ENCODE results near the gene ATG2A.

ATG2A gene

DNA sequence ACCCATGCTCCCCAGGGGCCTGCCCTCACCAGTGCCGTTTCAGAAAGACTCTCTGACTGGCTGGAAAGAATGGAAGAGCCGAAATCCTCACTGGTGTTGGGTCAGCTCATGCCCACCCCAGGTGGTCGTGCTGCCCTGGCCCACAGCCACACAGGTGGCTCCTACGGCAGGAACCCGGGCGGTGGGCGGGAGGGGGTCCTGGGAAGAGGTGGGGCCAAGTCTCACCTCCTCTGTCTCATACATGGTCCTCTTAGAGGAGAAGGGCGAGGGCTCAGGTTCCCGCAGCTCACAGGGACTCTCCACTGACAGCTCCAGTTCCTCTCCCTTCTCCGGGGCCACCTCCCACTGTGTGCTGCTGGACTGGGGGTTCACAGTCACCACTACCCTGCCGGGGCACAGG is 8.2 kb downstream of the ATG2A start:
- H3K4me3 ChIP-seq (ENCODE audit: low read length), result no peak overlapping the region

DNA sequence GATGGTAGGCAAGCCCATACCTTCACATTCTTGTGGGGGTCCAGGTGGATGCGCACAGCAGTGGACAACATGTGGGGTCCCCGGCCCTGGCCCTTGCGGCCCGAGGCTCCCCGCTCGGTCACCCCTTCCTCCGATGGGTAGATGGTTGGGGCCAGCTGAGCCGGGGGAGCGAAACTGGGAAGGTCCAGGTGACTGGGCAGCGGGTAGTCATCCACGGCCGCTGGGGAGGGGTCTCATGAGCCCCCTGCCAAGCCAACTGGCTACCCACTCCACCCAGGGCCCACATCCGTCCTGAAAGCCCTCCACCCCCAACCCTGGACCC is 10.7 kb downstream of the ATG2A start:
- no peak for DNase-seq (ENCODE audit: low read depth, low spot score)
- H3K4me3 ChIP-seq (ENCODE audit: low read length), result no peak overlapping the region

More for the DNA sequence above, 8.2 kb downstream of the ATG2A start:
- no peak for DNase-seq (ENCODE audit: low read depth, low spot score)

DNA sequence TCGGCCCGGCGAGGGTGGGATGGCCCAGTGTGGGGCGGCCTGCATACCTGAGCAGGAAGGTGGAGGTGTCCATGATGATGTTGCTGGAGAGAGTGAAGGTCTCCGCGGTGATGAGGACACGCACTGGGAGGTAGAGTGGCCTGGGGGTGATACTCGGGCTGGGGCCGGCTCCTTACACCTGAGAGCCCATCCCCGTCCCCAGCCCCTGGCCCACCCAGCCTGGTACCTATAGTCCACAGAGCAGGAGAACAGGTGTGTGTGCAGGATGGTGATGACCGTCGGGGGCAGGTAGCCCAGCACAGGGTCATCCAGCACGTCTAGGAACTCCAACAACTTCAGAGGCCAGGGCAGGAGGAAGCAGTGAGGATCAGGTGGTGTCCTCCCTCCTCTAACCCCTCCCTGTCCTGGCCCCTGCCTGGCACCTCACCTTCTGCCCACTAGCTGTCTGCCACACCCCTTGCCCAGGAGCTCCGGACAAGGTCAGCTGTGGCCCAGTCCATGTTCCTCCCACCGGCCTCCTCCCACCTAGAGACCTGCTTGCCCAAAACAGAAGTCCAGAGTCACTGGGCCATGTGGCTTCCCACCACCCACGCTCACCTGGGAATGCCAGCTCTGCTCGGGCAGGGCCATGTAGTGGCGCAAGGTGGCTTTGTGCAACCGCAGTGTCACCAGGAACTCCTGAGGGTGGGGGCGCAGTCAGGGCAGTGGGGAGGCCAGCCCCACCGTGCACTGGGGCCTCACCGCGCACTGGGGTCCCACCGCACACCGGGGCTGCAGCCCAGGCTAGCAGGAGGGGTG is 11.3 kb downstream of the ATG2A start:
- H3K4me3 ChIP-seq (ENCODE audit: low read length), result no peak overlapping the region
- no peak for DNase-seq (ENCODE audit: low read depth, low spot score)

DNA sequence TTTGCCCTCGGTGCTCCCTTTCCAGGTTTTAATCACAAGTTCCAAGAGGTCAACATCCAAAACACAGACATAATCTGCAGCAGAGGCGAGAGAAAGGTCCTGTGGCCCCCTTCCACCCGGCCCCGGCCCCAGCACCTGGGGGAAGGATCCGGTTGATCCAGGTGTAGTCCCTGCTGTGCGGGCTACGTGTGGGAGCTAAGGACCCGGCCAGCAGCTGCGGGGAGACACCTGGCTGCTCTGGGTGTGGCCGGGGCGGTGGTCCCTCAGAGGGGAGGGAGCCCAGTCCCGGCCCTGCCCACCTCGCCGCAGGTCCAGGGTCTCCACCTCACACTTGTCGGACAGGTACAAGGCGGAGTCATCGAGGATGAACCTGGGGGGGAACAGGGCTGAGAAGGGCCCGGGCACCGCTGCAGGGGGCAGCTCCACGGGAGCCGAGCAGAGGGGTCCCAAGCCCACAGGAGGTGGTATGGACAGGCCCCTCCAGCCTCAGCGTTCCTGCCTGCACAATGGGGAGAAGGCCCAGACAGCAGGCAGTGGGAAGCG is 13.6 kb downstream of the ATG2A start:
- H3K4me3 ChIP-seq (ENCODE audit: low read length), result no peak overlapping the region
- DNase-seq (ENCODE audit: low read depth, low spot score), result no peak

DNA sequence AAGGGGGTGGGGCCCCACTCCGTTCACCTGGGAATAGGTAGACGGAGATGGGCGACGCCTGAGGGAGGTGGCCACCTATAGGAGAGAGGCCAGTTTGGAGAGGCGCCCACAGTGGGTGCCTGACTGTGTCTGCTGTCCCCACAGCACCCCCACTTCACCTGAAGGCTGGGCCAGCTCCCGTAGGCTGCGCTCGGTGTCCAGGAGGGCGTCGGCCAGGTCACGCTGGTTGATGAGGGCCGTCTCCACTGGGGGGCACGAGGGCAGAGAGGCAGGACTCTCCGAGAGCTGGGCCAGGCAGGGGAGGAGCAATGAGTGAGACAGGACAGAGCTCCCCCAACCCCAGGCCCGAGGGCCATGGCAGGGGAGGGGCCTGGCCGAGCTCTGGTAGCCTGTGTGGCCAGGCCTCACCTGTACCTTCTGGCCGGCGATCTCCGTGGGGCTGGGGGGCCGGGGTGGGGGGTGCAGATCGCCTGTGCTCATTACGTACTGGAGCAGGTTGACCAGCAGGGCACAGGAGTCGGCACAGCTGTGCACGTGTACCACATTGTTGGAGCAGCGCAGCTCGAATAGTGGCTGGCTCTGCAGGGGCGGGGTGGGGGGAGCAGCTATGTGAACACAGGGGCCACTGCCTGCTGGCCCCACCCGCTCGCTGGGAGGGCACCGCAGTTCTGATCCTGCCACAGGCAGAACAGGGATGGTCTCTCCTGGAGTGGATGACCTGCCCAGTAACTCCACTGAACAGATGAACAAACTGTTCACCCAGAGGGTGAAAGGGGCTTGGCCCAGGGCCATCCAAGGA is 14.7 kb downstream of the ATG2A start:
- DNase-seq (ENCODE audit: low read depth, low spot score), result no peak
- H3K4me3 ChIP-seq (ENCODE audit: low read length), result no peak overlapping the region

DNA sequence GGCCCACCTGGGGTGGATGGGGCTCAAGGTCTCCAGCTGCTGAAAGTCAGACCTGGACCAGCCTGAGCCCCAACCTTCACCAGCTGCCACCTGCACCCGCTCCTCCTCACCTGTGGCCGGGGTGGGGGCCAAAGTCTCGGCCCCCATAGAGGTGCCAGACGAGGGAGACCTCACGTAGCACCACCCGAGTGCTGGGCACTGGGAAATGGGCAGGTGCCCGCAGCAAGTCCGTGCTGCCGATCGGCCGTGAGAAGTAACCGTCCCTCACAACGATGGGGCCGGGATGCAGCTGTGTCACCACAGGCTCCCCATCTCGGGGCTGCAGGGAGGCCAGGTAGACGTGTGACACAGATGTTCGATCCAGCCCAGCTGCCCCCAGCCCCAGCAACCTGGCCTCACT is 16.2 kb downstream of the ATG2A start:
- no peak for DNase-seq (ENCODE audit: low read depth, low spot score)
- no peak overlapping the region for H3K4me3 ChIP-seq (ENCODE audit: low read length)

DNA sequence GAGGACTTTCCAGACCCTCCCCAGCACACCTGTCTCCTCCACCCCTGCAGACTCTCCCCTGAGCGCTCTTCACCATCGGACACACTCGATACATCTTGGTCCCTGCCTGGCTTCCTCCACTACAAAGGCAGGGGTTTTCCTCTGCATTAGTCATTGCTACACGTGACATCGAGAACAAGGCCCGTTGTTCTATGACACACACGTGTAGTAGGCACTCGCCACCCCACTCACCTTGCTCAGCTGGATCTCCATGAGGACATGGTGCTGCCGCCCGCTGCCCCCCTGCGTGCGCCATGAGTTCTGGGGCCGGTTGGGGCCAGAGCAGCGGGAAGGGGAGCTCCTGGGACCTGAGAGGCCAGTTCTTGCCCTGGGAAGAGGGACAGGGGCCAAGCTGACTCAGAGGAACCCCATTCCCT is 16.7 kb downstream of the ATG2A start:
- no peak overlapping the region for H3K4me3 ChIP-seq (ENCODE audit: low read length)

DNA sequence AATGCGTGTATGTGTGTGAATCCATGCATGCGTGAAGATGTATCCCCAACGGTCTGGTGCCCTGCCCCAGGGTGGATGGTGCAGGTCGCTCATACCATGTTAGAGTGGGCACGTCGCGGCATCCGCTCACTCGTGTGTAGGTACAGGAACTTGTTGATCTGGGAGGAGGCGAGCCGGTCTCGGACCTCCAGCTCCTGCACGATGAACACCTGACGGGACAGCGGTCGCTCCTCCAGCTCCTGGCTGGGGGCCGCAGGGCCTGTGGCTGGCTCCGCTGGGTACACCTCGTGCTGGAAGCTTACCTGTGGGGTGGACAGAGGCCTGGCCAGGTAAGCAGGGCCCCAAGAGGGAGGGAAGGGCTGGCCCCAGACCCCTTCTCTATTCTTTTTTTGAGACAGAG is 18.5 kb downstream of the ATG2A start:
- H3K4me3 ChIP-seq (ENCODE audit: low read length), result no peak overlapping the region
- DNase-seq (ENCODE audit: low read depth, low spot score), result no peak

More for the DNA sequence above, 16.7 kb downstream of the ATG2A start:
- no peak for DNase-seq (ENCODE audit: low read depth, low spot score)

DNA sequence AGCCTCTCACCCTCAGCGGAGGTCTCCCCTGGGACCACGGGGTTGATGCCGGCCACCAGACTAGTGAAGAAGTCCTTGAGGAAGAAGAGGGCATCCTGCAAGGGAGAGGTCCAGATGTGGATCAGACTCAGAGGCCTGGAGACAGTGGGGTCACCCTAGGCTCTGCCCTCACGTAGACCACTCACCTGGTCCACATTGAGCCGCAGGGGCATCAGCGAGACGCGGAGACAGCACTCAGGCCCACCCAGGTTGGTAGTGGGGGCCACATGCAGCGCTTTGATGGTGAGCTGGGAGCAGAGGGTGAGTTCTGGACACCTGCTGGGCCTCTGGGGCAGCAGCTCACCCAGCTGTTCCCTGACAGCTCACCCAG is 18.9 kb downstream of the ATG2A start:
- H3K4me3 ChIP-seq (ENCODE audit: low read length), result no peak overlapping the region
- no peak for DNase-seq (ENCODE audit: low read depth, low spot score)

DNA sequence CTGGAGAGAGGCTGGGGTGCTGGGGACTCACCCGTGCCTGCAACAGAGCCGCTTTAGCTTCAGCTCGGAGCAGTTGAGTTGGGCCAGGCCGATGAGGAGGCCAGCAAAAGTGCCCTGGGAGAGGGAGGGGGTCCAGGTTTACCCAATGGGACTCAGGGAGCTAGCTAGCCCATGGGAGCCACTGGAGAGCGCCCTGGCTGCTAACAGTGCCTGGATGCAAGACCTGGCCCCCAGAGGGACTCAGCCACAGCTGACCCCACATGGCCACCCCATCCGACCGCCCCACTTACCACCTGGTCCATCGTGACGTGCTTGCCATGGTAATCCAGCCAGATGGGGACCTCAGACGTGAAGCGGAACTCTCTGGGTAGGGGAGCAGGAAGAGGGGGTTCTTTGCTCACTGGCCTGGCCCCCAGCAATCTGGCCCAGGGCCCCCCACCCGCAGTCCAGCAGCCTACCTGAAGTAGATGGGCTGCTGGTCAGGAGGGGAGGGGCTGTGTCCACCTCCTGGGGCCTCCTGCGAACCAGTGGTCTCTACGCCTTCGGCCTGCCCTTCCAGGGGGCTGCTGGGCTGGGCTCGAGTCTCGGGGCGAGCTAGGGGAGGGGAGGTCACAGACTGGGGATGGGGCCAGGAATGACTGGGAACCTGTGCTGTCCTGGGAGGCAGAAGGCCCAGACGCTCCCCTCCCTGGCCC is 19.5 kb downstream of the ATG2A start:
- H3K4me3 ChIP-seq (ENCODE audit: low read length), result no peak overlapping the region
- DNase-seq (ENCODE audit: low read depth, low spot score), result no peak

DNA sequence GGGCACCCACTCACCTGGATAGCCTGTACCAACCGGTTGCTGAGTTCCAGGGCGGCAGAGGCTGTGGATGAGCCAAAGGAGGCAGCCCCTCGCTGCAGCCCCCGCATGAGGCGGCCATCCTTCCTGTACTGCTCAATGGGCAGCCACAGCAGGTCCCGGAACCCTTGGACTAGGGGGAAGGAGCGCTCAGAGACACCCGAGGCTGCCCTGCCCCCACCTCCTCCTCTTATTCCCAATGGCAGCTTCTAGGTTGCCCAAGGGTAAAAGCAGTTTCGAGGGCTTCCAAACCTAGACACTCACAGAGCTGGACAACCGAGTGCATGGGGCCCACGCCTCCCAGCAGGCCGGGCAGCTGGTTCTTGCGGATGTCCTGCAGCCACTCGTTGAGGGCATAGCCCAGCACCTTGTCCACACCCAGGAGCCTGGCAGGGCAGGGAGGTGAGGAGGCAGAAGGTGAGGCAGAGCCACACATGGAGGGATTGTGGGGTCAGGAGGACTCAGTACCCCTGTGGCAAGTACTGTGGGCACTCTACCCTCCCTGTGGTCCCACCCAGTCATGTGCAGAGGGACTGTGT is 20.5 kb downstream of the ATG2A start:
- no peak overlapping the region for H3K4me3 ChIP-seq (ENCODE audit: low read length)
- no peak for DNase-seq (ENCODE audit: low read depth, low spot score)

DNA sequence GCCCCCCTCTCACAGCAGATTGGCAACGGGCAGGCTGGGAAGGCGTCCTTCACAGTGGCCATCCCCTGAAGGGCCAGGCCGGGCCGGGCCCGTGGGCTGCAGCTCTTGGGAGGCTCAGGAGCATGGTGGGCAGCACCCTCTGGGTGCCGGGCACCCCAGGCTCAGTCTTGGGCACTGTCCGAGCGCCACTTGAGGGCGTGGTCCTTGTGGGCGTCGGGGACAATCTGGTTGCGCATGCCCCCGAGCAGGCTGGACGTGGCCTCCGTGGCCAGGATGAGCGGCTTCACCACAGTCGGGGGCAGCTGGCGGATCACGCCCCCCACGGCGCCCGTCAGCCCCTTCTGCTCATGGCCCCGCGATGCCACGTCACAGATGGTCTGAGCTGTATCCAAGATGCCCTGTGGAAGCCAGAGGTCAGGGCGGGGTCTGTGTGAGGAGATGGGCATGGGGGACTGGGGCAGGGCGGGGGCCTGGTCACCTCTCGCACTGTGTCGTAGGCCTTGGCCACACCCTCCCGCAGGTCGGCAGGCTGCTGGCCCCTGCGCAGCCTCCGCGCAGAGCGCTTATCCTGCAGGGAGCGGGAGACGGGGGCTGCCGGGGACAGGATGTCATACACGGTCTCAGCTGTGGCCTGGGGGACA is 22.1 kb downstream of the ATG2A start:
- DNase-seq (ENCODE audit: low read depth, low spot score), result no peak
- no peak overlapping the region for H3K4me3 ChIP-seq (ENCODE audit: low read length)

DNA sequence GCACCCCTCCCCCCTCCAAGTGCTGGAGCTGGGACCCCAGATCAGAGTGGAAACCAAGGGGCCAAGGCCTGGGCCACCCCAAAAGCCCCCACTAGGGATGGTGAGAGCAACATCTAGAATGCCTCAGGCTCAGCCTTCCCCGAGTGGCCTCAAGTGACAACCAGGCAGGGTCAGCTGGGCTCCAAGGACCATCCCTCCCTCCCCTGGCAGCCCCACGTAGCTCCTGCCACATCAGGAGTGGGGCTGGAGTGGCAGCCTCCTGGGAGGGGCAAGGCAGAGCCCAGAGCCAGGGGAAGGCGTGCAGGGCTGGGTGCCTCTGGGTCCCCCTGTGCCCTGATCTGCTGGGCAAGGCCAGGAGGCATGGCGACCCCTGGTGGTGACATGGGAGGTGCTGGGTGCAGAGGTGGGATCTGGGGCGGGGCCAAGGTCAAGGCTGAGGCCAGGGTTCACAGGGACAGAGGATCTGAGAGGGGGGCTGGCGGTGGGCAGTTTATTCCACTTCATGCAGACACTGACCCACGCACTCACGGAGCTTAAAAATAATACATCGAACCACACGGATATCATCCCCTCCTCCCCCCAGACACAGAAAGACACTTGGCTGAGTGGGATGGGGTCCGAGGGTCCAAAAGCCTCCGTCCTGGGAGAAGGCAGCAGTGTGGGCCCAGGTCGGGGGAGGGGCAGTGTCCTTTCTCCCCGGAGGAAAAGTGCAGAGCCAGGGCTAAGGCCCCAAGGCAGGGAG is 22.8 kb downstream of the ATG2A start:
- no peak overlapping the region for H3K4me3 ChIP-seq (ENCODE audit: low read length)
- peak; percentile 66 for DNase-seq (ENCODE audit: low read depth, low spot score)

DNA sequence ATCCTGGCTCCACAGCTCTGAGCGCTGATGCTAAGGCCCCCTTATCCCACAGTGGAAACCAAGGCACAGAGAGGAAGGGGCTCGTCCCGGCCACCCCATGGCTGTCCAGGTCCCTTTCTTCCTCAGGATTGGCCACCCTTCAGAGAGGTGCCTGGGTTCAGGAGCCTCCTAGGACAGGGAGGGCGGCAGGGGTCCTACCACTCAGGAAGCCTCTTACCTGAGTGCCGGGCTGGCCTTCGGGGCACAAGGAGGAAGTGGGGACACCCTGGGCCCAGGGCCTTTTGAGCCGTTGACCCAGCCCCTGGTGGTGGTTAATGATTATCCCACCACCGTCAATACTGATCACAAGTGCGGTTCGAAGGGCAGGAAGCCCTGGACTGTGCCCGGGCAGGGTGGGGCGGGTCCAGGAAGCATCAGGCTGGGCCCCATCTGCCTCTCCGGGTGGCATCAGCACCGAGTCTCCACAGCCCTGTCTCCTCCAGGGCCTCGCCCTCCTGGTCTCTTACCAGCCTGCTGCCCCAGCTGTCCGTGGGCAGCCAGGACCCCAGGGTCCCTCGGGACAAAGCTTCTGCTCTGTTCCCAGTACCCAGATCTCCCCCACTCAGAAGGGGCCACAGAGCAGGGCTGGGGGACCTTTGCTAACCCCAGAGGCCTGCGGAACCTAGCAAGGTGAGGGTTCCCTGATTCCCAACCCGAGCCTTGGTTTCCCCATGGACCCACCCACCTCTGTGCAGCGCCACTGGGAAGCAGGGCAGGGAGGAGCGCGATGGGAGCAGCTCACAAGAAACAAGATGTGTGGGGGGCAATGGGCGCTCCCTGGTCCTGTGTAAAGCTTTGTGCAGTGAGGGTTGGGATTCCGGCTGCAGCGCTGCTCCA is 23.6 kb downstream of the ATG2A start:
- no peak overlapping the region for H3K4me3 ChIP-seq (ENCODE audit: low read length)

DNA sequence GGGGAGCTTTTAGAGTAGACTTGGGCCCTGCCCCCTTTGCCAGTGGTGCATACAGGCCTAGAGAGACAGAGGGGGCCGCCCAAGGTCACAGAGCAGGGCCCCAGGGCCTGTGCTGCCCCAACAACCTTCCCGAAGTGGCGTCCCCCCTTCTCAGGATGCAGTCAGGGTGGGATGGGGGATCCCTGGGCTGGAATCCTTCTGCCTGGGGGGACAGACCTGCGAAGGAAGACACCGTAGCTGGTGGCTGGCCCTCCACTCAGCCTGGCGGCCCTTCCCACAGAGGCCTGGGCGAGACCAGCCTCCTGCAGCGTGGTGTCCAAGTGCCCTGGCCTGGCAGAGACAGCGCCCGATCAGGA is 24.2 kb downstream of the ATG2A start:
- no peak overlapping the region for H3K4me3 ChIP-seq (ENCODE audit: low read length)
- no peak for DNase-seq (ENCODE audit: low read depth, low spot score)

More for the DNA sequence above, 23.6 kb downstream of the ATG2A start:
- DNase-seq (ENCODE audit: low read depth, low spot score), result no peak

DNA sequence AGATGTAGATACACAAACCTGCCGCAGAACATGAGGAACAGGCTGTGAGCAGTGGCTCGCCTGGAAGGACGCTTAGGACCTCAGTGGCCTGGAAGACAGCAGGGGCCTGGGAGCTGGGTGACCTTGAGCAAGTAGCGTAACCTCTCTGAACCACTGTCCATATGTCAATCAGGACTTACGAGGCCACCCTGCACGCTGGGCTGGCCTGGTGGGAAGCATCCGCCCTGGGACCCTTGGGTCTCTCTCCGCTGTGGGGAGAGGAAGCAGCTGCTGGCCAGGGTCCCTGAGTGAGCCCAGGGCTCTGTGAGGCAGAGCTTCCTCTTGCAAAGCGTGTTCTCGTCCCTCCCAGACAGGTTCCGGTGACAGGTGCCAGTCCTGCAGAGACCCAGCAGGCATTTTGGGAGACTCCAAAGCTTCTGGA is 24.6 kb downstream of the ATG2A start:
- H3K4me3 ChIP-seq (ENCODE audit: low read length), result no peak overlapping the region
- DNase-seq (ENCODE audit: low read depth, low spot score), result no peak

DNA sequence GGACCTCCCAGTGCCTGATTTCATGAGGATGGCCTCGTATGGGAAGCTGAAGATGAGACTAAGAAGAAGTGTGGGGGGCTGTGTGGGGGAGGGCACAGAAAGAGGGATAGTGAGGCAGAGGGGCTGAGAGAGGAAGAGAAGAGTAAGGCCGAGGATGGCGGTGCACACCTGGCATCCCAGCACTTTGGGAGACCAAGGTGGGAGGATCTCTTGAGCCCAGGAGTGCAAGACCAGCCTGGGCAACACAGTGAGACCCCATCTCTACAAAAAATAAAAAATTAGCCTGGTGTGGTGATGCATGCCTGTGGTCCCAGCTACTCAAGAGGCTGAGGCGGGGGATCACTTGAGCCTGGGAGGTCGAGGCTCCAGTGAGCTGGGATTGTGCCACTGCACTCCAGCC is 25.1 kb downstream of the ATG2A start:
- H3K4me3 ChIP-seq (ENCODE audit: low read length), result no peak overlapping the region
- no peak for DNase-seq (ENCODE audit: low read depth, low spot score)
